ENCODE data around the gene ASCL2. TPM values are rescaled to one million over a fixed set of nuclear protein-coding genes. Genes with fewer than 3 reads are reported as not detected.

Gene ASCL2
- total RNA-seq, 1 donor from 2014 or later, result not detected

GRCh38 chr11:2267851-2268728, 2.3 kb downstream of the ASCL2 start:
- intact Hi-C loops (cut with micrococcal nuclease), result no loop called here
- Histone ChIP-seq H3K4me3 (peak overlapping the region; percentile 64), H3K36me3 (no peaks in the 10 kb centered on the region), H3K4me1 (peaks cover 27% of the 10 kb centered on the region), H3K27me3 (ENCODE audit: low read depth) (peaks cover 77% of the 10 kb centered on the region), H3K9me3 (replicated peaks) (no peaks in the 10 kb centered on the region), H3K27ac (replicated peaks) (no peak overlapping the region)
- no peak for TF ChIP-seq CTCF (IDR thresholded peaks at IDR 0.05; ENCODE audit: borderline replicate concordance)
- no peak for DNase-seq

- H3K36me3 ChIP-seq, result no peaks in the 10 kb centered on the region
- TF ChIP-seq CTCF (IDR thresholded peaks at IDR 0.05; ENCODE audit: borderline replicate concordance), result no peak
- H3K27me3 ChIP-seq (ENCODE audit: low read depth), result peaks cover 77% of the 10 kb centered on the region
- no peak for DNase-seq
- H3K27ac ChIP-seq (replicated peaks), result no peak overlapping the region
- intact Hi-C loops (cut with micrococcal nuclease), result no loop called here
- H3K4me3 ChIP-seq, result no peak overlapping the region
- peaks cover 27% of the 10 kb centered on the region for H3K4me1 ChIP-seq
- no peaks in the 10 kb centered on the region for H3K9me3 ChIP-seq (replicated peaks)
Measured at GRCh38 chr11:2267306-2267850, 3.0 kb downstream of the ASCL2 start.

DNA sequence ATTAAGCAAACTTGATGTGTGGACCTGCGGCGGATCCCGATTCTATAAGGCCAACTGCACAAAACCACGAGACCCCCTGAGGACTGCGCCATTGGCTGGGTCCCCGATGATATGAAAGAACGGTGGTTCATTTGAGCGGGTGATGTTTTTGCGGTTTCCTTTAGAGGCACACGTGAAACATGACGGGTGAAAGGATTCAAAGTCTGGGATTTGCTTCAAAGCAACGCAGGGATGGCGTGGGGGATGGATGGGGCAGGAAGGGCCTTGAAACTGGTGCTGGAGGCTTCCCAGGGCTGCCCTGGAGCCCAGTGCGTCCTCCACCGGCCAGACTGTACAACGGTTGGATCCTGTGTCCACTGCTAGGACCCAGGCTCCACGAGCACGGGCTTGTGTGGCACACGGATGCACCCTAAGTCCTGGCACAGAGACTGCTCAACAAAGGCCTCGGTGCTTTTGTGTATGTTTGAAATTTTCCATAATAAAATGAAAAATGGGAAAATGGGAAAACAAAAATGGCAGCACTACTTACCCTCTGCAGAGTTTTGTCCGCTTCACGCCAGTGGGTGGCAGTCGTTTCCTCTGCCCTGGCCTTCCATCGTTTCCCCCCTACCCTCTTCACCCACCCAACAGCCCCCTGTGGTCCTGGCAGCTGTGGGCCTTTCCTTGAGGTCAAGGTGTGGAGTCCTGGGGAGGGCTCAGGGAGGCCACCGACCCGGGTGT, 3.6 kb downstream of the ASCL2 start:
- TF ChIP-seq CTCF (IDR thresholded peaks at IDR 0.05; ENCODE audit: borderline replicate concordance), result no peak
- no peak overlapping the region for H3K4me3 ChIP-seq
- H3K9me3 ChIP-seq (replicated peaks), result no peaks in the 10 kb centered on the region
- peaks cover 27% of the 10 kb centered on the region for H3K4me1 ChIP-seq
- H3K27ac ChIP-seq (replicated peaks), result no peak overlapping the region
- H3K36me3 ChIP-seq, result no peaks in the 10 kb centered on the region
- no peak for DNase-seq
- intact Hi-C loops (cut with micrococcal nuclease), result no loop called here
- peaks cover 77% of the 10 kb centered on the region for H3K27me3 ChIP-seq (ENCODE audit: low read depth)

DNA sequence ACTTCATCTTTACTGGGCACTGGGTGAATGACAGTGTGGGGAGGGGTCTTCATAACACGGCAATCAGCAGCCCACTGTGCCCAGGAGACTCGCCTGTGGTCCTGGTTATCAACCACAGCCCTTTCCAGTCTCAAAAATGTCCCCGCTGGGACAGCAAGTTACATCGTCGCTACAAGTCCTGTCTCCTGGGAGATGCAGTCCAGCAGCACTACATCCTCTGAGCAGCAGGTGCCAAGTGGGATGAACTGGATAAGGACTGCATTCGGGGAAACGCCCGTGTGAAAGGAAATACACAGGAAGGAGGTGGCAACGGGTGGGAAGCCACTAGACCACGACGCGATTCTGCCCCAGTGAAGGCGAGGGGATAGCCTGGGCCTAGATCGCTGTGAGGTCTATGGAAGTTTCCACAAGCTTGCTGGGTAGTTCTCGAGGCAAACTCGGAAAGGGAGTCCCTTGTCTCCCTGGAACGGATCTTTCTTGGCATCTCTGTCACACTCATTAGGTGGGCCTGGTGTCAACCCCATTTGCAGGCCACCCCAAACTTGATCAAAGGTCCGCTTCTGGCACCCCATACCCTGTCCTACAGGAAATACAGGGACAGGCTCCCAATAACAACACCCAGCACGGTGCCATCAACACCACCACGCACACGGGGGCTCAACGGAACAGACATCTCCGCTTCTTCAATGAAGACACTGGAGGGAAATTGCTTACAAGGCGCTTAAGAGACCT, 4.4 kb downstream of the ASCL2 start:
- Histone ChIP-seq H3K27ac (replicated peaks) (no peak overlapping the region), H3K9me3 (replicated peaks) (no peaks in the 10 kb centered on the region), H3K27me3 (ENCODE audit: low read depth) (peaks cover 77% of the 10 kb centered on the region), H3K4me1 (peaks cover 25% of the 10 kb centered on the region), H3K36me3 (no peaks in the 10 kb centered on the region), H3K4me3 (no peak overlapping the region)
- intact Hi-C loops (cut with micrococcal nuclease), result no loop called here
- no peak for DNase-seq
- TF ChIP-seq CTCF (IDR thresholded peaks at IDR 0.05; ENCODE audit: borderline replicate concordance), result no peak

GRCh38 chr11:2265396-2265795, 5.0 kb downstream of the ASCL2 start:
- H3K27ac ChIP-seq (replicated peaks), result no peak overlapping the region
- no peak for DNase-seq
- TF ChIP-seq CTCF (IDR thresholded peaks at IDR 0.05; ENCODE audit: borderline replicate concordance), result no peak
- no peaks in the 10 kb centered on the region for H3K9me3 ChIP-seq (replicated peaks)
- peaks cover 77% of the 10 kb centered on the region for H3K27me3 ChIP-seq (ENCODE audit: low read depth)
- peaks cover 19% of the 10 kb centered on the region for H3K4me1 ChIP-seq
- intact Hi-C loops (cut with micrococcal nuclease), result no loop called here
- no peak overlapping the region for H3K4me3 ChIP-seq
- no peaks in the 10 kb centered on the region for H3K36me3 ChIP-seq

Measured in left ventricle myocardium inferior (tissue), 1 donor.